ENCODE results near the gene SLC10A2. TPM values are rescaled to one million over a fixed set of nuclear protein-coding genes. Genes with fewer than 3 reads are reported as not detected.
"Not testable (repeated sequence)": the region's sequence is repeated elsewhere in the genome, so short reads cannot be mapped to it uniquely, and the experiment has no call there.

The SLC10A2 gene
- total RNA-seq (not detected), polyA plus RNA-seq (not detected), total RNA-seq (not detected)

GRCh38 chr13:103066079-103066780 lies at the start of gene SLC10A2:
Gene SLC10A2 (minus strand): TSS chr13:103066417. CDS start chr13:103066249, 168 bp downstream.
- H3K4me3 Mint-ChIP-seq = no peak within 1 kb of the TSS
- ChIA-PET POLR2A (no interaction called here), CTCF (no interaction called here)
- no peaks in the 10 kb centered on the region for H3K36me3 Mint-ChIP-seq
- no peak for DNase-seq
- no peak within 1 kb of the TSS for H3K27ac Mint-ChIP-seq
- H3K9me3 ChIP-seq (ENCODE audit: control insufficient read depth in 2 of 3, low read length in 3 of 3) = no peaks in the 10 kb centered on the region
- H3K4me1 Mint-ChIP-seq = no peaks in the 10 kb centered on the region
- intact Hi-C loops (cut with micrococcal nuclease) = no loop called here
- H3K4me1 ChIP-seq (ENCODE audit: control insufficient read depth in 2 of 2, insufficient read depth in 2 of 2, low read length in 2 of 2) = no peaks in the 10 kb centered on the region
- H3K27me3 Mint-ChIP-seq = no peaks in the 10 kb centered on the region
- no peak within 1 kb of the TSS for H3K27ac ChIP-seq (ENCODE audit: low read depth, low read length)
- no peak within 1 kb of the TSS for H3K4me3 ChIP-seq (ENCODE audit: low read length)
- no peak for ATAC-seq
- H3K27me3 ChIP-seq (ENCODE audit: control insufficient read depth in 2 of 2, insufficient read depth in 2 of 2, low read length in 2 of 2) = no peaks in the 10 kb centered on the region
- no peaks in the 10 kb centered on the region for H3K36me3 ChIP-seq (ENCODE audit: control insufficient read depth in 2 of 3, insufficient read depth in 3 of 3, low read length in 3 of 3)
- peaks cover 0 to 5% (median 0%) of the 10 kb centered on the region in 11 donors for H3K9me3 Mint-ChIP-seq

- ChIA-PET POLR2A (no interaction called here), CTCF (no interaction called here)
- ATAC-seq (no peak), DNase-seq (no peak)
- Mint-ChIP-seq H3K36me3 (no peaks in the 10 kb centered on the region), H3K27me3 (peaks cover 0 to 7% (median 0%) of the 10 kb centered on the region in 5 donors), H3K9me3 (peaks cover 0 to 3% (median 0%) of the 10 kb centered on the region in 11 donors), H3K4me3 (no peak overlapping the region), H3K4me1 (no peaks in the 10 kb centered on the region), H3K27ac (no peak overlapping the region)
- no peak overlapping the region for H3K27ac ChIP-seq (ENCODE audit: low read depth, low read length)
- intact Hi-C loops (cut with micrococcal nuclease) = no loop called here
- H3K4me3 ChIP-seq (ENCODE audit: low read length) = no peak overlapping the region
- H3K9me3 ChIP-seq (ENCODE audit: control insufficient read depth in 2 of 3, low read length in 3 of 3) = no peaks in the 10 kb centered on the region
- no peaks in the 10 kb centered on the region for H3K4me1 ChIP-seq (ENCODE audit: control insufficient read depth in 2 of 2, insufficient read depth in 2 of 2, low read length in 2 of 2)
- no peaks in the 10 kb centered on the region for H3K36me3 ChIP-seq (ENCODE audit: control insufficient read depth in 2 of 3, insufficient read depth in 3 of 3, low read length in 3 of 3)
- H3K27me3 ChIP-seq (ENCODE audit: control insufficient read depth in 2 of 2, insufficient read depth in 2 of 2, low read length in 2 of 2) = no peaks in the 10 kb centered on the region
These were observed 41.4 kb upstream of the SLC10A2 start for GRCh38 chr13:103107580-103107979.

- ChIA-PET CTCF (no interaction called here), POLR2A (no interaction called here)
- no peak for ATAC-seq
- H3K4me1 ChIP-seq (ENCODE audit: control insufficient read depth in 2 of 2, insufficient read depth in 2 of 2, low read length in 2 of 2) = no peaks in the 10 kb centered on the region
- Mint-ChIP-seq H3K36me3 (no peaks in the 10 kb centered on the region), H3K4me1 (no peaks in the 10 kb centered on the region), H3K27ac (no peak overlapping the region), H3K9me3 (peaks cover 0 to 6% (median 0%) of the 10 kb centered on the region in 11 donors), H3K27me3 (peaks cover 0 to 6% (median 0%) of the 10 kb centered on the region in 5 donors), H3K4me3 (no peak overlapping the region)
- H3K4me3 ChIP-seq (ENCODE audit: low read length) = no peak overlapping the region
- no peaks in the 10 kb centered on the region for H3K36me3 ChIP-seq (ENCODE audit: control insufficient read depth in 2 of 3, insufficient read depth in 3 of 3, low read length in 3 of 3)
- intact Hi-C loops (cut with micrococcal nuclease) = no loop called here
- no peak overlapping the region for H3K27ac ChIP-seq (ENCODE audit: low read depth, low read length)
- no peaks in the 10 kb centered on the region for H3K9me3 ChIP-seq (ENCODE audit: control insufficient read depth in 2 of 3, low read length in 3 of 3)
- no peaks in the 10 kb centered on the region for H3K27me3 ChIP-seq (ENCODE audit: control insufficient read depth in 2 of 2, insufficient read depth in 2 of 2, low read length in 2 of 2)
- no peak for DNase-seq
These were observed 38.1 kb upstream of the SLC10A2 start for GRCh38 chr13:103104340-103104739.

GRCh38 chr13:103103456-103103855 lies 37.2 kb upstream of the SLC10A2 start:
- H3K4me3 Mint-ChIP-seq; H3K27me3 ChIP-seq (ENCODE audit: control insufficient read depth in 2 of 2, insufficient read depth in 2 of 2, low read length in 2 of 2); H3K4me1 ChIP-seq (ENCODE audit: control insufficient read depth in 2 of 2, insufficient read depth in 2 of 2, low read length in 2 of 2); POLR2A ChIA-PET; H3K9me3 ChIP-seq (ENCODE audit: control insufficient read depth in 2 of 3, low read length in 3 of 3); H3K27ac Mint-ChIP-seq; H3K9me3 Mint-ChIP-seq; H3K27ac ChIP-seq (ENCODE audit: low read depth, low read length); H3K36me3 Mint-ChIP-seq; intact Hi-C loops (cut with micrococcal nuclease); CTCF ChIA-PET; DNase-seq; ATAC-seq; H3K36me3 ChIP-seq (ENCODE audit: control insufficient read depth in 2 of 3, insufficient read depth in 3 of 3, low read length in 3 of 3); H3K4me1 Mint-ChIP-seq; H3K4me3 ChIP-seq (ENCODE audit: low read length): not testable (repeated sequence)
- peaks cover 0 to 11% (median 0%) of the 10 kb centered on the region in 5 donors for H3K27me3 Mint-ChIP-seq

GRCh38 chr13:103102482-103102881 lies 36.3 kb upstream of the SLC10A2 start:
- Histone ChIP-seq H3K9me3 (ENCODE audit: control insufficient read depth in 2 of 3, low read length in 3 of 3) (no peaks in the 10 kb centered on the region), H3K27me3 (ENCODE audit: control insufficient read depth in 2 of 2, insufficient read depth in 2 of 2, low read length in 2 of 2) (no peaks in the 10 kb centered on the region), H3K27ac (ENCODE audit: low read depth, low read length) (no peak overlapping the region), H3K4me1 (ENCODE audit: control insufficient read depth in 2 of 2, insufficient read depth in 2 of 2, low read length in 2 of 2) (no peaks in the 10 kb centered on the region), H3K4me3 (ENCODE audit: low read length) (no peak overlapping the region), H3K36me3 (ENCODE audit: control insufficient read depth in 2 of 3, insufficient read depth in 3 of 3, low read length in 3 of 3) (no peaks in the 10 kb centered on the region)
- peaks cover 0 to 11% (median 0%) of the 10 kb centered on the region in 5 donors for H3K27me3 Mint-ChIP-seq
- no peak overlapping the region for H3K27ac Mint-ChIP-seq
- intact Hi-C loops (cut with micrococcal nuclease) = no loop called here
- H3K9me3 Mint-ChIP-seq = peaks cover 0 to 6% (median 0%) of the 10 kb centered on the region in 11 donors
- ATAC-seq (no peak), DNase-seq (no peak)
- ChIA-PET POLR2A (no interaction called here), CTCF (no interaction called here)
- H3K4me1 Mint-ChIP-seq = no peaks in the 10 kb centered on the region
- H3K4me3 Mint-ChIP-seq = no peak overlapping the region
- H3K36me3 Mint-ChIP-seq = no peaks in the 10 kb centered on the region

- H3K9me3 ChIP-seq (ENCODE audit: control insufficient read depth in 2 of 3, low read length in 3 of 3) = no peaks in the 10 kb centered on the region
- Mint-ChIP-seq H3K27me3 (peaks cover 0 to 11% (median 0%) of the 10 kb centered on the region in 5 donors), H3K9me3 (peaks cover 0 to 6% (median 0%) of the 10 kb centered on the region in 11 donors), H3K4me3 (no peak overlapping the region), H3K36me3 (no peaks in the 10 kb centered on the region), H3K4me1 (no peaks in the 10 kb centered on the region), H3K27ac (no peak overlapping the region)
- no peak overlapping the region for H3K27ac ChIP-seq (ENCODE audit: low read depth, low read length)
- no peaks in the 10 kb centered on the region for H3K36me3 ChIP-seq (ENCODE audit: control insufficient read depth in 2 of 3, insufficient read depth in 3 of 3, low read length in 3 of 3)
- H3K27me3 ChIP-seq (ENCODE audit: control insufficient read depth in 2 of 2, insufficient read depth in 2 of 2, low read length in 2 of 2) = no peaks in the 10 kb centered on the region
- ChIA-PET CTCF (no interaction called here), POLR2A (no interaction called here)
- DNase-seq = no peak
- intact Hi-C loops (cut with micrococcal nuclease) = no loop called here
- H3K4me1 ChIP-seq (ENCODE audit: control insufficient read depth in 2 of 2, insufficient read depth in 2 of 2, low read length in 2 of 2) = no peaks in the 10 kb centered on the region
- ATAC-seq = no peak
- no peak overlapping the region for H3K4me3 ChIP-seq (ENCODE audit: low read length)
These were observed 35.7 kb upstream of the SLC10A2 start for GRCh38 chr13:103101901-103102300.

GRCh38 chr13:103101500-103101899 lies 35.3 kb upstream of the SLC10A2 start:
- DNase-seq (no peak), ATAC-seq (no peak)
- no peak overlapping the region for H3K4me3 Mint-ChIP-seq
- H3K9me3 Mint-ChIP-seq = peaks cover 0 to 6% (median 0%) of the 10 kb centered on the region in 11 donors
- Histone ChIP-seq H3K27me3 (ENCODE audit: control insufficient read depth in 2 of 2, insufficient read depth in 2 of 2, low read length in 2 of 2) (no peaks in the 10 kb centered on the region), H3K4me3 (ENCODE audit: low read length) (no peak overlapping the region), H3K4me1 (ENCODE audit: control insufficient read depth in 2 of 2, insufficient read depth in 2 of 2, low read length in 2 of 2) (no peaks in the 10 kb centered on the region), H3K36me3 (ENCODE audit: control insufficient read depth in 2 of 3, insufficient read depth in 3 of 3, low read length in 3 of 3) (no peaks in the 10 kb centered on the region), H3K27ac (ENCODE audit: low read depth, low read length) (no peak overlapping the region), H3K9me3 (ENCODE audit: control insufficient read depth in 2 of 3, low read length in 3 of 3) (no peaks in the 10 kb centered on the region)
- H3K36me3 Mint-ChIP-seq = no peaks in the 10 kb centered on the region
- ChIA-PET POLR2A (no interaction called here), CTCF (no interaction called here)
- no peaks in the 10 kb centered on the region for H3K4me1 Mint-ChIP-seq
- peaks cover 0 to 11% (median 0%) of the 10 kb centered on the region in 5 donors for H3K27me3 Mint-ChIP-seq
- intact Hi-C loops (cut with micrococcal nuclease) = no loop called here
- H3K27ac Mint-ChIP-seq = no peak overlapping the region
